Subcutaneous abdominal adipose tissue (tissue), 5 donors: ENCODE results near the gene EIF4A3.

Source experiments
- H3K27ac ChIP-seq: one replicate; pipeline ENCODE4 v1.7.0; 2013; ENCODE audit warnings: low read depth, mild to moderate bottlenecking, inconsistent platforms, low read length, moderate library complexity
- H3K27me3 ChIP-seq, 5 donors: one replicate each; pipeline ENCODE4 v1.7.0; 2013; ENCODE audit warnings: low read length in 5 of 5, inconsistent platforms in 1 of 5; ENCODE audit not compliant: control insufficient read depth in 5 of 5, insufficient read depth in 4 of 5
- H3K36me3 ChIP-seq, 5 donors: one replicate each; pipeline ENCODE4 v1.7.0; 2013; ENCODE audit warnings: low read length in 5 of 5; ENCODE audit not compliant: control insufficient read depth in 5 of 5, insufficient read depth in 5 of 5
- H3K4me1 ChIP-seq, 5 donors: one replicate each; pipeline ENCODE4 v1.7.0; 2013; ENCODE audit warnings: low read length in 5 of 5, mild to moderate bottlenecking in 3 of 5, moderate library complexity in 1 of 5; ENCODE audit not compliant: control insufficient read depth in 5 of 5, insufficient read depth in 5 of 5
- H3K4me3 ChIP-seq, 5 donors: one replicate each; pipeline ENCODE4 v1.7.0; 2013; ENCODE audit warnings: low read length in 5 of 5, low read depth in 1 of 5
- H3K9ac ChIP-seq, 5 donors: one replicate each; pipeline ENCODE4 v1.7.0; 2013; ENCODE audit warnings: low read length in 5 of 5, mild to moderate bottlenecking in 4 of 5, moderate library complexity in 3 of 5
- H3K9me3 ChIP-seq, 5 donors: one replicate each; pipeline ENCODE4 v1.7.0; 2013; ENCODE audit warnings: low read length in 5 of 5; ENCODE audit not compliant: control insufficient read depth in 5 of 5
- donor health status: healthy.
- donor health status: healthy.
- donor health status: healthy.
- donor health status: healthy.
- donor health status: healthy.

EIF4A3 gene

DNA sequence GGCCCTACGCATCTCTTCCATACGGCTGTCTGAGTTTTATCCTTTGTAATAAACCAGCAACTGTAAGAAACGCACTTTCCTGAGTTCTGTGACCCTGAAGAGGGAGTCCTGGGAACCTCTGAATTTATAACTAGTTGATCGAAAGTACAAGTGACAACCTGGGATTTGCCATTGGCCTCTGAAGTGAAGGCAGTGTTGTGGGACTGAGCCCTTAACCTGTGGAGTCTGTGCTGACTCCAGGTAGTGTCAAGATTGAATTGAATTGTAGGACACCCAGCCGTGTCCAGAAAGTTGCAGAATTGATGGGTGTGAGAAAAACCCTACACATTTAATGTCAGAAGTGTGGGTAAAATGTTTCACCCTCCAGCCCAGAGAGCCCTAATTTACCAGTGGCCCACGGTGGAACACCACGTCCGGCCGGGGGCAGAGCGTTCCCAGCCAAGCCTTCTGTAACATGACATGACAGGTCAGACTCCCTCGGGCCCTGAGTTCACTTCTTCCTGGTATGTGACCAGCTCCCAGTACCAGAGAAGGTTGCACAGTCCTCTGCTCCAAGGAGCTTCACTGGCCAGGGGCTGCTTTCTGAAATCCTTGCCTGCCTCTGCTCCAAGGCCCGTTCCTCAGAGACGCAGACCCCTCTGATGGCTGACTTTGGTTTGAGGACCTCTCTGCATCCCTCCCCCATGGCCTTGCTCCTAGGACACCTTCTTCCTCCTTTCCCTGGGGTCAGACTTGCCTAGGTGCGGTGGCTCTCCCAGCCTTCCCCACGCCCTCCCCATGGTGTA lies 44.1 kb downstream of the EIF4A3 start:
- no peaks in the 10 kb centered on the region for H3K27me3 ChIP-seq
- no peak overlapping the region for H3K27ac ChIP-seq
- H3K9ac ChIP-seq: peak overlapping the region in 2 of 5 donors; percentile 91 to 95
- peak overlapping the region in 3 of 5 donors; percentile 78 to 97 (median 88) for H3K4me3 ChIP-seq
- H3K36me3 ChIP-seq: peaks cover 0 to 7% (median under 1%) of the 10 kb centered on the region in 5 donors
- no peaks in the 10 kb centered on the region for H3K9me3 ChIP-seq
- H3K4me1 ChIP-seq: peaks cover 5 to 30% (median 20%) of the 10 kb centered on the region in 5 donors

DNA sequence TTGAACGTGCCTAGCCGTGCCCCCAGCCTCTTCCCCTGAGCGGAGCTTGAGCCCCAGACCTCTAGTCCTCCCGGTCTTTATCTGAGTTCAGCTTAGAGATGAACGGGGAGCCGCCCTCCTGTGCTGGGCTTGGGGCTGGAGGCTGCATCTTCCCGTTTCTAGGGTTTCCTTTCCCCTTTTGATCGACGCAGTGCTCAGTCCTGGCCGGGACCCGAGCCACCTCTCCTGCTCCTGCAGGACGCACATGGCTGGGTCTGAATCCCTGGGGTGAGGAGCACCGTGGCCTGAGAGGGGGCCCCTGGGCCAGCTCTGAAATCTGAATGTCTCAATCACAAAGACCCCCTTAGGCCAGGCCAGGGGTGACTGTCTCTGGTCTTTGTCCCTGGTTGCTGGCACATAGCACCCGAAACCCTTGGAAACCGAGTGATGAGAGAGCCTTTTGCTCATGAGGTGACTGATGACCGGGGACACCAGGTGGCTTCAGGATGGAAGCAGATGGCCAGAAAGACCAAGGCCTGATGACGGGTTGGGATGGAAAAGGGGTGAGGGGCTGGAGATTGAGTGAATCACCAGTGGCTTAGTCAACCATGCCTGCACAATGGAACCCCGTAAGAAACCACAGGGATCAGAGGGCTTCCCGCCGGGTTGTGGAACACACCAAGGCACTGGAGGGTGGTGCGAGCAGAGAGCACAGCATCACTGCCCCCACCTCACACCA lies 44.8 kb downstream of the EIF4A3 start:
- Histone ChIP-seq H3K27ac (peak overlapping the region; percentile 37), H3K4me3 (peak overlapping the region; percentile 78 to 97 (median 88)), H3K4me1 (peaks cover 5 to 30% (median 20%) of the 10 kb centered on the region in 5 donors)

GRCh38 chr17:80101011-80101945 lies 45.6 kb downstream of the EIF4A3 start, which contains the start of gene GAA:
Gene GAA, plus strand, starts transcription at chr17:80101581. Its CDS starts 3,006 bp downstream, at chr17:80104587.
- H3K9ac ChIP-seq: peak within 1 kb of the TSS; percentile 56 to 95 (median 87)
- peak within 1 kb of the TSS; percentile 78 to 97 (median 88) for H3K4me3 ChIP-seq
- no peaks in the 10 kb centered on the region for H3K9me3 ChIP-seq
- H3K36me3 ChIP-seq: peaks cover 0 to 3% (median 0%) of the 10 kb centered on the region in 5 donors
- peaks cover 5 to 30% (median 20%) of the 10 kb centered on the region in 5 donors for H3K4me1 ChIP-seq
- H3K27ac ChIP-seq: peak within 1 kb of the TSS; percentile 67
- H3K27me3 ChIP-seq: no peaks in the 10 kb centered on the region

More for the DNA sequence above, 44.8 kb downstream of the EIF4A3 start:
- Histone ChIP-seq H3K9ac (peak overlapping the region; percentile 56 to 95 (median 87)), H3K36me3 (peaks cover 0 to 3% (median 0%) of the 10 kb centered on the region in 5 donors), H3K27me3 (no peaks in the 10 kb centered on the region), H3K9me3 (no peaks in the 10 kb centered on the region)

GRCh38 chr17:80100035-80100323 lies 46.9 kb downstream of the EIF4A3 start:
- no peak overlapping the region for H3K9ac ChIP-seq

DNA sequence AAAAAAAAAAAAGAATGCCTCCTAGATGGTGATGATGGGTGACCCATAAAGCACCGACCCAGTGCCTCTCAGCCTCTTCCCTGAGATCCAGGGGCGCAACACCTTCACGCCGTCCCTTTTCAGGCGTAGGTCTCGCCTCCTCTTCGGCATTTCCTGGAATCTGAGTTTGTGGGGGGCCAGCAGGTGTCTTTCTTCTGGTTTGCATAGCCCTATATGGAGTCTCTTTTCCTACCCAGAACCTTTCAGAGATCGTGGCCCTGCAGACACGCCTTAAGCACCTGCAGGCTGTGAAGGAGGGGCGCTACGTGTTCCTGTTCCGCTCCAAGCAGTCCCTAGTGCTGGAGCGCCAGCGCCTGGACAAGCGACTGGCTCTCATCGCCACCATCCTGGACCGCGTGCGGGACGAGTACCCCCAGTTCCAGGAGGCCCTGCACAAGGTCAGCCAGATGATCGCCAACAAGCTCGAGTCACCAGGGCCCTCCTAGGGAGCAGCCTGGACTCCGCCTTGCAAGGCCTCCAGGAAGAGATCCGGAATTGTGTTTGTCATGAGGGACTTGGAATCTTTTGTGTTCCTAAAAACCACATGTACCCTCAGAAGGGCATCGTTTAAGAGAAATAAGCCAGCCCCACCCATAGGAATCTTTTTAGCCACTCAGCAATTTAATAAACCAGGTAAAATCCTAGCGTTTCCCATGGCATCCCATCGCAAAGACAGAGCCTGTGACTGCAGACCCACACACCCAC lies 47.5 kb downstream of the EIF4A3 start:
- Histone ChIP-seq H3K27me3 (no peaks in the 10 kb centered on the region), H3K4me3 (no peak overlapping the region), H3K4me1 (peaks cover 5 to 25% (median 20%) of the 10 kb centered on the region in 5 donors), H3K36me3 (no peaks in the 10 kb centered on the region), H3K27ac (no peak overlapping the region), H3K9me3 (no peaks in the 10 kb centered on the region), H3K9ac (no peak overlapping the region)

More at GRCh38 chr17:80100035-80100323, 46.9 kb downstream of the EIF4A3 start:
- Histone ChIP-seq H3K27ac (no peak overlapping the region), H3K36me3 (no peaks in the 10 kb centered on the region), H3K27me3 (no peaks in the 10 kb centered on the region), H3K4me1 (peaks cover 5 to 25% (median 20%) of the 10 kb centered on the region in 5 donors), H3K9me3 (no peaks in the 10 kb centered on the region), H3K4me3 (no peak overlapping the region)

- peaks cover 5 to 24% (median 20%) of the 10 kb centered on the region in 5 donors for H3K4me1 ChIP-seq
- H3K27me3 ChIP-seq: no peaks in the 10 kb centered on the region
- H3K9me3 ChIP-seq: no peaks in the 10 kb centered on the region
- no peaks in the 10 kb centered on the region for H3K36me3 ChIP-seq
- H3K4me3 ChIP-seq: no peak overlapping the region
- H3K27ac ChIP-seq: no peak overlapping the region
- H3K9ac ChIP-seq: no peak overlapping the region
These were observed 48.9 kb downstream of the EIF4A3 start for GRCh38 chr17:80097844-80098691.

- Histone ChIP-seq H3K9me3 (no peaks in the 10 kb centered on the region), H3K4me3 (no peak overlapping the region), H3K9ac (no peak overlapping the region), H3K27ac (no peak overlapping the region), H3K27me3 (no peaks in the 10 kb centered on the region), H3K36me3 (no peaks in the 10 kb centered on the region), H3K4me1 (peaks cover 3 to 21% (median 14%) of the 10 kb centered on the region in 5 donors)
These were observed 49.8 kb downstream of the EIF4A3 start for GRCh38 chr17:80097127-80097621.

DNA sequence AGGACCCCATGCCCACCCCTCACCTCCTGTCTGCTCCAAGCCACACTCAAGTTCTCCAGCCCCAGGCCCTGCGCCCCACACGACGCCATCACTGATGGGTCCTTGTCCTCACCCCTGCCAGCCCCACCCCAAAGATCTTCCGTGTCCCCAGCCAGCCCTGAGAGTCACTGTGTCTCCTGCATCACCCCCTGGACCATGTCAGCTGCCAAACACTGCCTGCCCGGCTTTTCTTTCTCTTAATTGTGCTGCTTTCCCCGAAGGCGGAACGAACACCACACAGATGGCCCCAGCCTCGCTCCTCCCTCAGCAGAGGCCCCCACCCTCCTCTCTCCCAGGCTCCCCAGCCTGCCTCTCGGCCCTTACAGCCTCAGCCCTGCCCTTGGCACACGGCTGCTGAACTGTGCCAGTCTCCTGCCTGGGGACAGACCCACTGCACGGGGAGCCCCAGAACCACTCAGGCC lies 50.3 kb downstream of the EIF4A3 start:
- no peak overlapping the region for H3K27ac ChIP-seq
- H3K9me3 ChIP-seq: no peaks in the 10 kb centered on the region
- H3K4me3 ChIP-seq: no peak overlapping the region
- H3K36me3 ChIP-seq: no peaks in the 10 kb centered on the region
- no peak overlapping the region for H3K9ac ChIP-seq
- H3K4me1 ChIP-seq: peaks cover 2 to 21% (median 8%) of the 10 kb centered on the region in 5 donors
- H3K27me3 ChIP-seq: no peaks in the 10 kb centered on the region
